ENCODE measurements around the gene INSIG1. TPM values are rescaled to one million over a fixed set of nuclear protein-coding genes. Genes with fewer than 3 reads are reported as not detected.

The INSIG1 gene
- polyA plus RNA-seq, 2 donors: 17.7 to 40.3 TPM

DNA sequence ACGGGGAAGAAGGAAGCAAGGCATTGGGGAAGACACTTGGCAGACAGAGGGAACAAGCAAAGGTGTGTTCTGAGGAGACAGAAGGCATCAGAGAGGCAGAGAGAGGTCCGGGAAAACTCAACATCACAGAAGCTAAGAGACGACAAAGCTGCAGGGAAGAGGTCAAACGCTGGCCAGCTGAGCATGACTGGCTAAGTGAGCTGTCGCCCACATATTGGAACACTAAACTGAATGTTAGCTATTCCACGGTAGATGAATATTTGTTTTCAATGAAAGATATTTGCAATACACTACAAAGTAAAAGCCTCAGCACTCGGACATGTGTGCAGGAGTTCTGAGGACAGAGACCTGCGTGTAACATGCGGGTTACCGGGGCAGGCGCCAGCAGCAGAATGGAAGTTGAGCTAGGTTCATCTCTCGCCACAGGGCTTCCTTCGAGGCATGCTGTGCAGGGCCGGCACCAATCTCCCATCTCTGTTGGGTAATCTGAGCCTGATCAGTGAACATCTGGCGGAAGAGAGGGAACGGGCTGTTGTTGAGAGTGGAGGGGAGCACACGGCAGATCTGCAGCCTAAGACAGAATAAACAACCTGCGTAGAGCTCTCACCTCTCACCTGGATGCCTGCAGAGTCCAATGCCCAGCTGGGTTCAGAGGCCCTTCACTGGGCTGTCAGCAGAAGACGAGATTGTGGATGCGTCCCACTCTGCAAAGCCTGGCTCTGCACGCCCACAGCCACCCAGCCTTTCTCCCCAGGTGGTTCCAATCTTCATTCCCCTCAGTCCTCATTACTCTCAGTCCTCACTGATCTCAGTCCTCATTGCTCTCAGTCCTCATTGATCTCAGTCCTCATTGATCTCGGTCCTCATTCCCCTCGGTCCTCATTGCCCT is 35.9 kb downstream of the INSIG1 start:
- 72 to 74% methylated on average over 23 of the region's 23 CpGs for WGBS, 2 donors
- no peak overlapping the region for H3K4me3 ChIP-seq (ENCODE audit: low read depth in 1 of 2, low read length in 2 of 2)
- H3K9me3 ChIP-seq (ENCODE audit: control insufficient read depth in 2 of 2, insufficient read depth in 1 of 2, low read depth in 1 of 2, low read length in 1 of 2): peaks cover 0 to 2% of the 10 kb centered on the region in 2 donors
- no peak overlapping the region for H3K27ac ChIP-seq (ENCODE audit: low read depth in 2 of 2, low read length in 1 of 2)
- H3K27me3 ChIP-seq (ENCODE audit: control insufficient read depth in 1 of 2, insufficient read depth in 2 of 2, low read length in 2 of 2): no peaks in the 10 kb centered on the region
- no peaks in the 10 kb centered on the region for H3K4me1 ChIP-seq (ENCODE audit: control insufficient read depth in 2 of 2, insufficient read depth in 2 of 2, low read length in 1 of 2)
- no peaks in the 10 kb centered on the region for H3K36me3 ChIP-seq (ENCODE audit: control insufficient read depth in 2 of 2, insufficient read depth in 2 of 2, low read length in 1 of 2)

DNA sequence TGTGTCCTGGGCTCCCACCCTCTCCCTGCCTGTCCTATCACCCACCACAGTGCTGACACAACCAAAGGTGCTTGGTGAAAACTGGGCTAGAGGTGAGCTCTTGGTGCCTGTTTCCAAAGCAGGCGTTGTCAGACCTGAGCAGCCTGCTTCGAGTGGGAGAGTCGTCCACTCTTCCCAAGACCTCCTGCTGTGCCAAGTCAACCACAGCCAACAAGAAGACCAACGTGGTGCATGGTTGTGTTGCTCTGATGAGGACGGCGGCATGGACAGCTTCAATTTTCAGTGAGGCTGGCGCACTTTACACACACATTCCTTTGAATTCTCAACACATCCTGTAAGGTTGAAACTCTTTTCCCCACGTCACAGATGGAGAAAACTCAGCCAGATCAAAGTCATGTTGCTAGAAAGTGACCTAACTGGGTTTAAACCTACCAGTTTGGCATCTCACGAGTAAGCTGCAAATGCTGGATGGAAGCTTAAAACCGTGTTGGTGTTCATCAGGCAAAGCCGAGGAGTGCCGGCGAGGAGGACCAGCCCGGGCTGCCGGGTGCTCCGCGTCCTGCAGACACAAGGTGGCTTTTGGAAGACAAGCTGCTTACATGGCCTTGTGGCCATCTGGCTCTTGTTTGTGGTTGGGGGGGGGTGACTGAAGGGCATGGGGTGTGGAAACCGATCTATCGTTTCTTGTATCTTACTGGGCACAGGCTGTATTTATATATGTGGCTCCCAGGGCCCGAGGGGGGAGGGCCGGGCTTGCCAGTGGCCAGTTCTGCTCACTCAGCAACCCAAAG is 39.3 kb downstream of the INSIG1 start:
- Histone ChIP-seq H3K9me3 (ENCODE audit: control insufficient read depth in 2 of 2, insufficient read depth in 1 of 2, low read depth in 1 of 2, low read length in 1 of 2) (peaks cover 0 to 2% of the 10 kb centered on the region in 2 donors), H3K36me3 (ENCODE audit: control insufficient read depth in 2 of 2, insufficient read depth in 2 of 2, low read length in 1 of 2) (no peaks in the 10 kb centered on the region), H3K4me3 (ENCODE audit: low read depth in 1 of 2, low read length in 2 of 2) (no peak overlapping the region), H3K4me1 (ENCODE audit: control insufficient read depth in 2 of 2, insufficient read depth in 2 of 2, low read length in 1 of 2) (no peaks in the 10 kb centered on the region), H3K27me3 (ENCODE audit: control insufficient read depth in 1 of 2, insufficient read depth in 2 of 2, low read length in 2 of 2) (no peaks in the 10 kb centered on the region), H3K27ac (ENCODE audit: low read depth in 2 of 2, low read length in 1 of 2) (no peak overlapping the region)
- WGBS, 2 donors: 65 to 84% methylated on average over 21 of the region's 21 CpGs

DNA sequence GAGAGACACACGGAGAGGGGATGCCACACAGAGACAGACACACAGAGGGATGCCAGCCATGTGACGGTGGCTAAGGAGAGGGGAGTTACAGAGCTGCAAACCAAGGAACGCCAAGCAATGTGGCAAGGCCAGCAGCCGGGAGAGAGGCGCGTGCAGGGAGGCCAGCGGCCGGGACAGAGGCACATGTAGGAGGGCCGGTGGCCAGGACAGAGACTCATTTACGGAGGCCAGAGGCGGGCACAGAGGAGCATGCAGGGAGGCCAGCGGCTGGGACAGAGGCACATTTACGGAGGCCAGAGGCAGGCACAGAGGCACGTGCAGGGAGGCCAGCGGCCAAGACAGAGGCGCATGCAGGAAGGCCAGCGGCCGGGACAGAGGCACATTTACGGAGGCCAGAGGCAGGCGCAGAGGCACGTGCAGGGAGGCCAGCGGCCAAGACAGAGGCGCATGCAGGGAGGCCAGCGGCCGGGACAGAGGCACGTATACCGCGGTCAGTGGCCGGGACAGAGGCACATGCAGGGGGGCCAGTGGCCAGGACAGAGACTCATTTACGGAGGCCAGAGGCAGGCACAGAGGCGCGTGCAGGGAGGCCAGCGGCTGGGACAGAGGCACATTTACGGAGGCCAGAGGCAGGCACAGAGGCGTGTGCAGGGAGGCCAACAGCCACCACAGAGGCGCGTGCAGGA is 40.4 kb downstream of the INSIG1 start:
- no peaks in the 10 kb centered on the region for H3K27me3 ChIP-seq (ENCODE audit: control insufficient read depth in 1 of 2, insufficient read depth in 2 of 2, low read length in 2 of 2)
- WGBS, 2 donors: 83 to 87% methylated on average over 33 to 37 of the region's 37 CpGs
- H3K9me3 ChIP-seq (ENCODE audit: control insufficient read depth in 2 of 2, insufficient read depth in 1 of 2, low read depth in 1 of 2, low read length in 1 of 2): peaks cover 0 to 2% of the 10 kb centered on the region in 2 donors
- no peak overlapping the region for H3K4me3 ChIP-seq (ENCODE audit: low read depth in 1 of 2, low read length in 2 of 2)
- H3K36me3 ChIP-seq (ENCODE audit: control insufficient read depth in 2 of 2, insufficient read depth in 2 of 2, low read length in 1 of 2): no peaks in the 10 kb centered on the region
- no peaks in the 10 kb centered on the region for H3K4me1 ChIP-seq (ENCODE audit: control insufficient read depth in 2 of 2, insufficient read depth in 2 of 2, low read length in 1 of 2)
- no peak overlapping the region for H3K27ac ChIP-seq (ENCODE audit: low read depth in 2 of 2, low read length in 1 of 2)

DNA sequence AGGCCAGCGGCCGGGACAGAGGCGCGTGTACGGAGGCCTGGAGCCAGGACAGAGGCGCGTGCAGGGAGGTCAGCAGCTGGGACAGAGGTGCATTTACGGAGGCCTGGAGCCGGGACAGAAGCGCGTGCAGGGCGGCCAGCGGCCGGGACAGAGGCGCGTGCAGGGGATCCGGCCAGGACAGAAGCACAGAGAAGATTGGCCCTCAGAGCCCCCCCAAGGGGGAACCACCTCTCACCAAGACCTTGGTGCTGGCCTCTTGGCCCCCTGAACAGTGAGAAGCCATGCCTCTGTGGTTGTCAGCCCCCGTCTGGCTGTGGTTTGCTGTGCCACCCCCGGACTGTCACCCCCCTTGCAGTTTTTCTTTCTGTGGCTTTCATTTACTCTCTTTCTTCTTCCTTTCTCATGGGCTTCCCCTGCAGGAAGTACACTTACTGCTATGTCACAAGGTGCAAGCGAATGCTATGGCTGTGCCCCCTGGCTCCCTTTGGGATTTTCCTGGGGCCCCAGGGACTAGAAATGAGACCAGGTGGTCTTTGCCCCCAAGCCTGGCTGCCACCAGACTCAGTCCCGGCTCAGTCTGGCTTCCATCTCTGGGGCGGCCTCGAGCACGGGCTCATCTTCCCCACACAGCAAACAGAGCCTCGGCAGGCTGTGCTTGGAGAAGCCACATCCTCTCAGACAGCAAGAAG is 41.1 kb downstream of the INSIG1 start:
- WGBS, 2 donors: 68 to 73% methylated on average over 20 to 25 of the region's 25 CpGs
- Histone ChIP-seq H3K9me3 (ENCODE audit: control insufficient read depth in 2 of 2, insufficient read depth in 1 of 2, low read depth in 1 of 2, low read length in 1 of 2) (peaks cover 0 to 2% of the 10 kb centered on the region in 2 donors), H3K4me3 (ENCODE audit: low read depth in 1 of 2, low read length in 2 of 2) (no peak overlapping the region), H3K36me3 (ENCODE audit: control insufficient read depth in 2 of 2, insufficient read depth in 2 of 2, low read length in 1 of 2) (no peaks in the 10 kb centered on the region), H3K27ac (ENCODE audit: low read depth in 2 of 2, low read length in 1 of 2) (no peak overlapping the region), H3K4me1 (ENCODE audit: control insufficient read depth in 2 of 2, insufficient read depth in 2 of 2, low read length in 1 of 2) (no peaks in the 10 kb centered on the region), H3K27me3 (ENCODE audit: control insufficient read depth in 1 of 2, insufficient read depth in 2 of 2, low read length in 2 of 2) (peaks cover 0 to 3% of the 10 kb centered on the region in 2 donors)

DNA sequence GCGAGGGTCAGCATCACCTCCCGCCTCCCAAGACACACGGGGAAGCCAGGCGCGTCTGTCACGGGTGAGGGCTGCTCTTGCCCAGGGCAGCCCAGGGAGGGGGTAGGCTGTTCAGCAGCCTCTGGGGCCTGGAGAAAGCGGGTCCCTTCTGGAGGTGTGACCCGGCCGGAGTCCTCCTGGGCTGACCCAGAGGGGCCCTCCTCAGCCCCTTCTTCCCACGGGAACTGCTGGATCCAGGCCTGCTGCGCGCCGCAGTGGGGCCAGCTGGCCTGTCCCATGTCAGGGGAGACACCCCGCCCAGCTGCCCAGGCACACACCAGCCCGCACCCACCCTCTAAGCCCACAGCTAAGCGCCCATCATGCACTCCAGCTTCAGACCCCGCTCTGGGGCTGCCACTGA is 41.8 kb downstream of the INSIG1 start:
- H3K36me3 ChIP-seq (ENCODE audit: control insufficient read depth in 2 of 2, insufficient read depth in 2 of 2, low read length in 1 of 2): no peaks in the 10 kb centered on the region
- WGBS, 2 donors: 73 to 80% methylated on average over 17 of the region's 17 CpGs
- H3K9me3 ChIP-seq (ENCODE audit: control insufficient read depth in 2 of 2, insufficient read depth in 1 of 2, low read depth in 1 of 2, low read length in 1 of 2): peaks cover 0 to 2% of the 10 kb centered on the region in 2 donors
- H3K4me3 ChIP-seq (ENCODE audit: low read depth in 1 of 2, low read length in 2 of 2): no peak overlapping the region
- H3K27me3 ChIP-seq (ENCODE audit: control insufficient read depth in 1 of 2, insufficient read depth in 2 of 2, low read length in 2 of 2): peaks cover 0 to 3% of the 10 kb centered on the region in 2 donors
- H3K27ac ChIP-seq (ENCODE audit: low read depth in 2 of 2, low read length in 1 of 2): no peak overlapping the region
- no peaks in the 10 kb centered on the region for H3K4me1 ChIP-seq (ENCODE audit: control insufficient read depth in 2 of 2, insufficient read depth in 2 of 2, low read length in 1 of 2)

DNA sequence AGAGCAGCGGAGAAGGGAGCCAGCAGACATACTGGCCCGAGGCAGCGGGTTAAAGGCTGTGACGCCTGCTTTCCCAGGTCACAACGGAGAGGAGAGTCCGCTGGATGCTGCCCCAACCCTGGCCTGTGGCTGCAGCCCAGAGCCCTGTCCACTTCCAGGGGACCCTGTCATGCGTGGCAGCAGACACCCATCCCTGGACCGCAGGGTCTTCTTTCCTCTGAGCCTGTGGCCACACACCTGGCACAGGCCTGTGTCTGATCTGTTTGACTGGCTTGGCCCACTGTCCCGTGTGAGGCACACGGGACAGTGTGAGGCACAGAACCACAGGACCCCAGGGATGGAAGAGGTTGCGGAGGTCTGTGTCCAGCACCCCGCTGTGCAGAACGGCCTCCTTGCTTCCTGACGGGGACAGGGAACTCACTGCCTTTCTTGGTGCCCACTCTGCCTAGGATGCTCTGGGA is 42.4 kb downstream of the INSIG1 start:
- WGBS, 2 donors: 77 to 84% methylated on average over 14 of the region's 14 CpGs
- Histone ChIP-seq H3K27me3 (ENCODE audit: control insufficient read depth in 1 of 2, insufficient read depth in 2 of 2, low read length in 2 of 2) (peaks cover 0 to 3% of the 10 kb centered on the region in 2 donors), H3K27ac (ENCODE audit: low read depth in 2 of 2, low read length in 1 of 2) (no peak overlapping the region), H3K36me3 (ENCODE audit: control insufficient read depth in 2 of 2, insufficient read depth in 2 of 2, low read length in 1 of 2) (no peaks in the 10 kb centered on the region), H3K9me3 (ENCODE audit: control insufficient read depth in 2 of 2, insufficient read depth in 1 of 2, low read depth in 1 of 2, low read length in 1 of 2) (peaks cover 0 to 2% of the 10 kb centered on the region in 2 donors), H3K4me3 (ENCODE audit: low read depth in 1 of 2, low read length in 2 of 2) (no peak overlapping the region), H3K4me1 (ENCODE audit: control insufficient read depth in 2 of 2, insufficient read depth in 2 of 2, low read length in 1 of 2) (peaks cover 0 to 2% of the 10 kb centered on the region in 2 donors)

DNA sequence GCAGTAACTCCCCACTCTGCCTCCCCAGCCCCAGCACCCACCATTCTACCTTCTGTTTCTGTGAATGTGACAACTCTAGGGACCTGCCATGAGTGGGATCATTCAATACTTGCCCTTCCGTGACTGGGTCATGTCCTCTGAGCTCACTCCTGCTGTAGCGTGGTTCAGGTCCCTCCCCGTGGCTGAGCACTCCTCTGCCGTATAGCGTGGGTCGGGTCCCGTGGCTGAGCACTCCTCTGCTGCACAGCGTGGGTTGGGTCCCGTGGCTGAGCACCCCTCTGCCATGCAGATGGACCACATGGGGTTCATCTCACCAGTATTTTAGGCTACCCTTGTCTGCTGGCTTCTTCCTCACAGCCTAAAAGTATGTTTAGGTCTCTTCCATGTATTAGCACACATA is 43.0 kb downstream of the INSIG1 start:
- WGBS, 2 donors: 73 to 85% methylated on average over 9 of the region's 9 CpGs
- peaks cover 0 to 2% of the 10 kb centered on the region in 2 donors for H3K9me3 ChIP-seq (ENCODE audit: control insufficient read depth in 2 of 2, insufficient read depth in 1 of 2, low read depth in 1 of 2, low read length in 1 of 2)
- H3K4me1 ChIP-seq (ENCODE audit: control insufficient read depth in 2 of 2, insufficient read depth in 2 of 2, low read length in 1 of 2): peaks cover 0 to 2% of the 10 kb centered on the region in 2 donors
- no peaks in the 10 kb centered on the region for H3K36me3 ChIP-seq (ENCODE audit: control insufficient read depth in 2 of 2, insufficient read depth in 2 of 2, low read length in 1 of 2)
- H3K27ac ChIP-seq (ENCODE audit: low read depth in 2 of 2, low read length in 1 of 2): no peak overlapping the region
- H3K4me3 ChIP-seq (ENCODE audit: low read depth in 1 of 2, low read length in 2 of 2): no peak overlapping the region
- H3K27me3 ChIP-seq (ENCODE audit: control insufficient read depth in 1 of 2, insufficient read depth in 2 of 2, low read length in 2 of 2): peaks cover 0 to 3% of the 10 kb centered on the region in 2 donors

DNA sequence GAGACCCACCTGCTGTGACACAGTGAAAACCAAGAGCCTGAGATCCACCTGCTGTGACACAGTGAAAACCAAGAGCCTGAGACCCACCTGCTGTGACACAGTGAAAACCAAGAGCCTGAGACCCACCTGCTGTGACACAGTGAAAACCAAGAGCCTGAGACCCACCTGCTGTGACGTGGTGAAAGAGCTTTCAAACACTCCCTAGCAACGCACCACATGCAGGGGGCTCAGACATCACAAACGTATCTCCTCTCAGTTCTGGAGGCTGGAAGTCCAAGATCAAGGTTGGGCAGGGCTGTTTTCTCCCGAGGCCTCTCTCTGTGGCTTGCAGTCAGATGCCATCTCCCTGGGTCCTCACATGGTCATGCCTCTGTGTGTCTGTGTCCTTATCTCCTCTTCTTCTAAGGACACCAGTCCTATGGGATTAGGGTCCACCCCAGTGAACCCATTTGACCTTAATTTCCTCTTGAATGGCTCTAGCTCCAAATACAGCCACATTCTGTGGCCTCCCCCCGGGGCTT is 43.8 kb downstream of the INSIG1 start:
- Histone ChIP-seq H3K27ac (ENCODE audit: low read depth in 2 of 2, low read length in 1 of 2) (no peak overlapping the region), H3K4me1 (ENCODE audit: control insufficient read depth in 2 of 2, insufficient read depth in 2 of 2, low read length in 1 of 2) (peaks cover 0 to 2% of the 10 kb centered on the region in 2 donors), H3K36me3 (ENCODE audit: control insufficient read depth in 2 of 2, insufficient read depth in 2 of 2, low read length in 1 of 2) (no peaks in the 10 kb centered on the region), H3K4me3 (ENCODE audit: low read depth in 1 of 2, low read length in 2 of 2) (no peak overlapping the region), H3K9me3 (ENCODE audit: control insufficient read depth in 2 of 2, insufficient read depth in 1 of 2, low read depth in 1 of 2, low read length in 1 of 2) (peaks cover 0 to 2% of the 10 kb centered on the region in 2 donors), H3K27me3 (ENCODE audit: control insufficient read depth in 1 of 2, insufficient read depth in 2 of 2, low read length in 2 of 2) (peaks cover 0 to 3% of the 10 kb centered on the region in 2 donors)
- WGBS, 2 donors: 66 to 69% methylated on average over 5 of the region's 5 CpGs
